Adrenal gland (tissue), 12 donors: ENCODE measurements around the gene MIEF1. TPM values are rescaled to one million over a fixed set of nuclear protein-coding genes. Genes with fewer than 3 reads are reported as not detected.
A peak's percentile ranks its signal among the peaks of the same experiment; 100 is the strongest.

ENCODE experiments used
- DNase-seq, 7 donors: peaks; one replicate each; pipeline ENCODE4 v3.0.0-alpha.2; 2019 to 2020
- H3K27ac ChIP-seq, 5 donors: fragments of 200-600 bp; sonication (generic) in 4 of 5; 1 replicate in 3 of 5; 2 replicates in 2 of 5; pipeline versions ENCODE4 v1.5.1 to v1.8.0; 2016 to 2020; ENCODE audit warnings: mild to moderate bottlenecking in 1 of 5
- H3K27me3 ChIP-seq: fragments of 200-600 bp; 2 replicates; pipeline ENCODE4 v1.8.0; 2021
- H3K36me3 ChIP-seq, 2 donors: fragments of 200-600 bp; replicated peaks in 1 of 2; 1 replicate in 1 of 2; 2 replicates in 1 of 2; pipeline versions ENCODE4 v1.5.1 to v1.8.0; 2018 to 2022
- H3K4me1 ChIP-seq, 2 donors: fragments of 200-600 bp; replicated peaks in 1 of 2; 1 replicate in 1 of 2; 2 replicates in 1 of 2; pipeline versions ENCODE4 v1.5.1 to v1.8.0; 2018 to 2021
- H3K4me3 ChIP-seq, 4 donors: fragments of 200-600 bp; sonication (generic) in 3 of 4; one replicate each; pipeline ENCODE4 v1.5.1; 2016 to 2018
- H3K9me3 ChIP-seq, 3 donors: fragments of 200-600 bp; sonication (generic) in 1 of 3; replicated peaks in 1 of 3; 1 replicate in 2 of 3; 2 replicates in 1 of 3; pipeline versions ENCODE4 v1.5.1 to v1.8.0; 2016 to 2021
- POLR2A ChIP-seq, 2 donors: fragments of 450-650 bp; IDR thresholded peaks; one replicate each; pipeline ENCODE4 v1.6.1; 2017; ENCODE audit warnings: antibody characterized with exemption in 2 of 2, mild to moderate bottlenecking in 2 of 2, moderate library complexity in 1 of 2
- WGBS, 4 donors: extraction: QIAGEN DNeasy Blood & Tissue Kit in 2 of 4; methylation state at CpG; one replicate each; pipeline versions ENCODE4 v1.1.5 to v1.1.7; 2013 to 2017; 5-methylcytosine and 5-hydroxymethylcytosine counted together
- intact Hi-C, 2 donors: fragments of 100-400 bp; cut with DNase I; formaldehyde crosslinking; loops; one replicate each; pipeline versions ENCODE4 v1.14.1 to v1.15.0; 2022 to 2023
- polyA plus RNA-seq, 3 donors: library from polyadenylated mRNA; stranded (reverse); fragments of 200-250 nt in 2 of 3; fragments of 350-450 nt in 1 of 3; fragmentation: Illumina TruSeq in 1 of 3; extraction: RNeasy Lipid Tissue Mini Kit (QIAGEN cat#74804) in 1 of 3; gene quantifications; one replicate each; pipeline ENCODE4 v1.2.3, GENCODE V29; 2013 to 2014
- total RNA-seq, 9 donors: library from RNA; depleted of rRNA in 4 of 9; stranded (reverse); fragments of >200 nt in 4 of 9; fragments of 120-200 nt in 1 of 9; fragmentation: NEBNext Ultra II Directional in 1 of 9; extraction: Animal tissue kit (Norgen Biotek cat#: 25700) in 1 of 9; gene quantifications; one replicate each; pipeline versions ENCODE4 v1.1.0 to v1.2.4, GENCODE V29; 2013 to 2023
- TF ChIP-seq, protein P1 (sequence below), 6 experiments: fragments of 450-650 bp in 4 of 6; fragments of 200-600 bp in 2 of 6; sonication (generic) in 1 of 6; IDR thresholded peaks; 1 replicate in 5 of 6; 2 replicates in 1 of 6; pipeline versions ENCODE4 v1.5.1 to v1.8.0; 2016 to 2021; ENCODE audit warnings: antibody characterized with exemption in 6 of 6, mild to moderate bottlenecking in 2 of 6, moderate library complexity in 1 of 6
- donor health status: healthy with polysubstance abuse.
- donor health status: Bipolar disorder and iron deficiency.
- donor health status: DM: yes; HTN: yes; CAD: no.
- donor health status: DM: no; HTN: no; CAD: no.
- donor health status: DM: no; HTN: no; CAD: no.
- donor health status: DM: yes; HTN: yes; CAD: no.

The MIEF1 gene
- total and polyA plus RNA-seq, 12 donors: 5.1 to 44.2 (median 26.7) TPM

GRCh38 chr22:39463931-39464390 lies 38.1 kb upstream of the MIEF1 start:
- DNase-seq: peak in 3 of 7 donors; percentile 46 to 71 (median 59)
- Histone ChIP-seq H3K36me3 (no peaks in the 10 kb centered on the region), H3K27ac (no peak overlapping the region), H3K4me3 (no peak overlapping the region), H3K9me3 (no peaks in the 10 kb centered on the region), H3K27me3 (no peaks in the 10 kb centered on the region), H3K4me1 (peaks cover 0 to 6% of the 10 kb centered on the region in 2 donors)
- TF ChIP-seq POLR2A (IDR thresholded peaks at IDR 0.05): no peak
- TF ChIP-seq, protein P1, sequence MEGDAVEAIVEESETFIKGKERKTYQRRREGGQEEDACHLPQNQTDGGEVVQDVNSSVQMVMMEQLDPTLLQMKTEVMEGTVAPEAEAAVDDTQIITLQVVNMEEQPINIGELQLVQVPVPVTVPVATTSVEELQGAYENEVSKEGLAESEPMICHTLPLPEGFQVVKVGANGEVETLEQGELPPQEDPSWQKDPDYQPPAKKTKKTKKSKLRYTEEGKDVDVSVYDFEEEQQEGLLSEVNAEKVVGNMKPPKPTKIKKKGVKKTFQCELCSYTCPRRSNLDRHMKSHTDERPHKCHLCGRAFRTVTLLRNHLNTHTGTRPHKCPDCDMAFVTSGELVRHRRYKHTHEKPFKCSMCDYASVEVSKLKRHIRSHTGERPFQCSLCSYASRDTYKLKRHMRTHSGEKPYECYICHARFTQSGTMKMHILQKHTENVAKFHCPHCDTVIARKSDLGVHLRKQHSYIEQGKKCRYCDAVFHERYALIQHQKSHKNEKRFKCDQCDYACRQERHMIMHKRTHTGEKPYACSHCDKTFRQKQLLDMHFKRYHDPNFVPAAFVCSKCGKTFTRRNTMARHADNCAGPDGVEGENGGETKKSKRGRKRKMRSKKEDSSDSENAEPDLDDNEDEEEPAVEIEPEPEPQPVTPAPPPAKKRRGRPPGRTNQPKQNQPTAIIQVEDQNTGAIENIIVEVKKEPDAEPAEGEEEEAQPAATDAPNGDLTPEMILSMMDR (IDR thresholded peaks at IDR 0.05): no peak
- intact Hi-C loops: no loop called here
- 72 to 85% (median 75%) methylated on average over 6 to 10 of the region's 10 CpGs for WGBS, 4 donors

GRCh38 chr22:39466228-39467006 lies 35.7 kb upstream of the MIEF1 start:
- peak overlapping the region in 2 of 5 donors; percentile 41 to 78 for H3K27ac ChIP-seq
- 72 to 86% (median 77%) methylated on average over 21 of the region's 21 CpGs for WGBS, 4 donors
- no peaks in the 10 kb centered on the region for H3K27me3 ChIP-seq
- TF ChIP-seq POLR2A (IDR thresholded peaks at IDR 0.05): no peak
- TF ChIP-seq, protein P1 (IDR thresholded peaks at IDR 0.05): no peak
- no peaks in the 10 kb centered on the region for H3K36me3 ChIP-seq
- intact Hi-C loops: no loop called here
- H3K9me3 ChIP-seq: no peaks in the 10 kb centered on the region
- DNase-seq: no peak
- peaks cover 0 to 12% of the 10 kb centered on the region in 2 donors for H3K4me1 ChIP-seq
- no peak overlapping the region for H3K4me3 ChIP-seq

GRCh38 chr22:39467390-39467895 lies 34.6 kb upstream of the MIEF1 start:
- H3K4me3 ChIP-seq: no peak overlapping the region
- intact Hi-C loops: no loop called here
- no peak for DNase-seq
- TF ChIP-seq POLR2A (IDR thresholded peaks at IDR 0.05): no peak
- TF ChIP-seq, protein P1 (IDR thresholded peaks at IDR 0.05): no peak
- WGBS, 4 donors: 73 to 86% (median 78%) methylated on average over 16 to 17 of the region's 17 CpGs
- H3K27ac ChIP-seq: peak overlapping the region in 1 of 5 donors; percentile 78
- peaks cover 0 to 23% of the 10 kb centered on the region in 2 donors for H3K4me1 ChIP-seq
- H3K9me3 ChIP-seq: no peaks in the 10 kb centered on the region
- H3K36me3 ChIP-seq: no peaks in the 10 kb centered on the region
- H3K27me3 ChIP-seq: no peaks in the 10 kb centered on the region

GRCh38 chr22:39468487-39469325 lies 33.4 kb upstream of the MIEF1 start:
- no peak overlapping the region for H3K4me3 ChIP-seq
- intact Hi-C loops: no loop called here
- no peaks in the 10 kb centered on the region for H3K36me3 ChIP-seq
- no peak overlapping the region for H3K27ac ChIP-seq
- TF ChIP-seq, protein P1 (IDR thresholded peaks at IDR 0.05): no peak
- TF ChIP-seq POLR2A (IDR thresholded peaks at IDR 0.05): no peak
- H3K9me3 ChIP-seq: no peaks in the 10 kb centered on the region
- no peaks in the 10 kb centered on the region for H3K27me3 ChIP-seq
- H3K4me1 ChIP-seq: peaks cover 0 to 21% of the 10 kb centered on the region in 2 donors
- 73 to 89% (median 85%) methylated on average over 18 of the region's 18 CpGs for WGBS, 4 donors
- DNase-seq: no peak
